HepG2 (cell line): ENCODE measurements around the gene SNX15. TPM values are rescaled to one million over a fixed set of nuclear protein-coding genes. Genes with fewer than 3 reads are reported as not detected.

Experiments
- CCDC6 ChIP-seq: sonication (generic); formaldehyde crosslinking; IDR thresholded peaks from 2 replicates; pipeline ENCODE4 v1.8.1; 2022; ENCODE audit warnings: mild to moderate bottlenecking, missing genetic modification reagents, moderate library complexity
- CREB3 ChIP-seq: sonication (generic); formaldehyde crosslinking; IDR thresholded peaks from 2 replicates; pipeline ENCODE4 v1.5.0; 2020; ENCODE audit warnings: missing genetic modification reagents
- DRAP1 ChIP-seq: IDR thresholded peaks from 2 replicates; pipeline ENCODE4 v1.6.1; 2016; ENCODE audit warnings: missing genetic modification reagents, missing compliant biosample characterization
- EED ChIP-seq: sonication (generic); formaldehyde crosslinking; IDR thresholded peaks from 2 replicates; pipeline ENCODE4 v1.5.0; 2020; ENCODE audit warnings: mild to moderate bottlenecking, missing genetic modification reagents
- KDM2A ChIP-seq: sonication (generic); formaldehyde crosslinking; IDR thresholded peaks from 2 replicates; pipeline ENCODE4 v1.4.0; 2020; ENCODE audit warnings: low read depth, missing genetic modification reagents, borderline replicate concordance
- MED1 ChIP-seq: sonication (generic); formaldehyde crosslinking; IDR thresholded peaks from 2 replicates; pipeline ENCODE4 v1.4.0; 2020; ENCODE audit warnings: missing genetic modification reagents
- NBN ChIP-seq: fragments of 450-650 bp; conservative IDR thresholded peaks from 2 replicates; pipeline ENCODE4 v1.6.1; 2017
- POLR2AphosphoS5 ChIP-seq: IDR thresholded peaks from 2 replicates; pipeline ENCODE4 v1.6.1; 2012; ENCODE audit warnings: low read depth, low read length
- TCF7 ChIP-seq: sonication (generic); IDR thresholded peaks from 2 replicates; pipeline ENCODE4 v1.6.1; 2016; ENCODE audit warnings: antibody characterized with exemption, low read depth
- ZBTB38 ChIP-seq: sonication (generic); formaldehyde crosslinking; IDR thresholded peaks from 2 replicates; pipeline ENCODE4 v1.5.1; 2020; ENCODE audit warnings: mild to moderate bottlenecking, missing genetic modification reagents
- ZNF34 ChIP-seq: sonication (generic); formaldehyde crosslinking; IDR thresholded peaks from 2 replicates; pipeline ENCODE4 v1.4.0; 2020; ENCODE audit warnings: mild to moderate bottlenecking, missing genetic modification reagents, borderline replicate concordance
- ZNF503 ChIP-seq: sonication (generic); formaldehyde crosslinking; IDR thresholded peaks from 2 replicates; pipeline ENCODE4 v1.4.0; 2020; ENCODE audit warnings: missing genetic modification reagents
- polyA plus RNA-seq, 8 experiments: library from polyadenylated mRNA; depleted of rRNA in 3 of 8; stranded (reverse) in 7 of 8; unstranded in 1 of 8; fragments of >200 nt; fragmentation: Illumina TruSeq in 4 of 8; extraction: Trizol in 4 of 8; gene quantifications; 2 replicates each; pipeline versions ENCODE4 v1.2.1 to v1.2.3, GENCODE V29; 2011 to 2016; ENCODE audit warnings: low read depth in 4 of 8, missing spikeins in 1 of 8, mixed read lengths in 1 of 8; ENCODE audit not compliant: insufficient read depth in 1 of 8
- total RNA-seq, 5 experiments: library from RNA; depleted of rRNA; stranded (reverse); fragments of >200 nt; fragmentation: Illumina TruSeq; extraction: Trizol; gene quantifications; 2 replicates each; pipeline ENCODE4 v1.2.3, GENCODE V29; 2016; ENCODE audit warnings: low read depth in 1 of 5
- TF ChIP-seq, protein P1 (sequence below), 2 experiments: fragments of 450-650 bp in 1 of 2; sonication (generic) in 1 of 2; formaldehyde crosslinking in 1 of 2; IDR thresholded peaks; 2 replicates each; pipeline versions ENCODE4 v1.6.1 to v1.8.0; 2016 to 2022; ENCODE audit warnings: antibody characterized with exemption in 1 of 2, mild to moderate bottlenecking in 1 of 2, missing genetic modification reagents in 1 of 2
- TF ChIP-seq, protein P2 (sequence below): sonication (generic); formaldehyde crosslinking; IDR thresholded peaks from 2 replicates; pipeline ENCODE4 v1.5.0; 2020; ENCODE audit warnings: mild to moderate bottlenecking, missing genetic modification reagents, moderate library complexity

SNX15 gene
- total and polyA plus RNA-seq, 2 of the 13 experiments (the other 11 are each of a cell fraction or from before 2014, with no cell fraction given): 19.1 to 22.6 TPM

- peak; percentile 33; the same call in 1 of the 2 replicates for TF ChIP-seq DRAP1
- TF ChIP-seq CREB3 (CRISPR knock-in tag): no peak
- no peak for TF ChIP-seq TCF7
- peak; percentile 95 for TF ChIP-seq KDM2A (CRISPR knock-in tag)
- TF ChIP-seq EED: no peak
- 0 out of 2 replicates have a peak, but pooled peaks have one; percentile 42 for TF ChIP-seq ZNF503
- TF ChIP-seq MED1 (CRISPR knock-in tag): peak; percentile 67
- TF ChIP-seq, protein P1, sequence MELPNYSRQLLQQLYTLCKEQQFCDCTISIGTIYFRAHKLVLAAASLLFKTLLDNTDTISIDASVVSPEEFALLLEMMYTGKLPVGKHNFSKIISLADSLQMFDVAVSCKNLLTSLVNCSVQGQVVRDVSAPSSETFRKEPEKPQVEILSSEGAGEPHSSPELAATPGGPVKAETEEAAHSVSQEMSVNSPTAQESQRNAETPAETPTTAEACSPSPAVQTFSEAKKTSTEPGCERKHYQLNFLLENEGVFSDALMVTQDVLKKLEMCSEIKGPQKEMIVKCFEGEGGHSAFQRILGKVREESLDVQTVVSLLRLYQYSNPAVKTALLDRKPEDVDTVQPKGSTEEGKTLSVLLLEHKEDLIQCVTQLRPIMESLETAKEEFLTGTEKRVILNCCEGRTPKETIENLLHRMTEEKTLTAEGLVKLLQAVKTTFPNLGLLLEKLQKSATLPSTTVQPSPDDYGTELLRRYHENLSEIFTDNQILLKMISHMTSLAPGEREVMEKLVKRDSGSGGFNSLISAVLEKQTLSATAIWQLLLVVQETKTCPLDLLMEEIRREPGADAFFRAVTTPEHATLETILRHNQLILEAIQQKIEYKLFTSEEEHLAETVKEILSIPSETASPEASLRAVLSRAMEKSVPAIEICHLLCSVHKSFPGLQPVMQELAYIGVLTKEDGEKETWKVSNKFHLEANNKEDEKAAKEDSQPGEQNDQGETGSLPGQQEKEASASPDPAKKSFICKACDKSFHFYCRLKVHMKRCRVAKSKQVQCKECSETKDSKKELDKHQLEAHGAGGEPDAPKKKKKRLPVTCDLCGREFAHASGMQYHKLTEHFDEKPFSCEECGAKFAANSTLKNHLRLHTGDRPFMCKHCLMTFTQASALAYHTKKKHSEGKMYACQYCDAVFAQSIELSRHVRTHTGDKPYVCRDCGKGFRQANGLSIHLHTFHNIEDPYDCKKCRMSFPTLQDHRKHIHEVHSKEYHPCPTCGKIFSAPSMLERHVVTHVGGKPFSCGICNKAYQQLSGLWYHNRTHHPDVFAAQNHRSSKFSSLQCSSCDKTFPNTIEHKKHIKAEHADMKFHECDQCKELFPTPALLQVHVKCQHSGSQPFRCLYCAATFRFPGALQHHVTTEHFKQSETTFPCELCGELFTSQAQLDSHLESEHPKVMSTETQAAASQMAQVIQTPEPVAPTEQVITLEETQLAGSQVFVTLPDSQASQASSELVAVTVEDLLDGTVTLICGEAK (IDR thresholded peaks at IDR 0.05): no peak
- TF ChIP-seq, protein P1 (CRISPR knock-in tag; IDR thresholded peaks at IDR 0.05): peak; percentile 91
- peak; percentile 75; the same call in 1 of the 2 replicates for TF ChIP-seq CCDC6 (CRISPR knock-in tag)
- TF ChIP-seq NBN: no peak
- peak; percentile 80 for TF ChIP-seq ZBTB38 (CRISPR knock-in tag)
- TF ChIP-seq POLR2AphosphoS5: peak; percentile 69
- TF ChIP-seq, protein P2, sequence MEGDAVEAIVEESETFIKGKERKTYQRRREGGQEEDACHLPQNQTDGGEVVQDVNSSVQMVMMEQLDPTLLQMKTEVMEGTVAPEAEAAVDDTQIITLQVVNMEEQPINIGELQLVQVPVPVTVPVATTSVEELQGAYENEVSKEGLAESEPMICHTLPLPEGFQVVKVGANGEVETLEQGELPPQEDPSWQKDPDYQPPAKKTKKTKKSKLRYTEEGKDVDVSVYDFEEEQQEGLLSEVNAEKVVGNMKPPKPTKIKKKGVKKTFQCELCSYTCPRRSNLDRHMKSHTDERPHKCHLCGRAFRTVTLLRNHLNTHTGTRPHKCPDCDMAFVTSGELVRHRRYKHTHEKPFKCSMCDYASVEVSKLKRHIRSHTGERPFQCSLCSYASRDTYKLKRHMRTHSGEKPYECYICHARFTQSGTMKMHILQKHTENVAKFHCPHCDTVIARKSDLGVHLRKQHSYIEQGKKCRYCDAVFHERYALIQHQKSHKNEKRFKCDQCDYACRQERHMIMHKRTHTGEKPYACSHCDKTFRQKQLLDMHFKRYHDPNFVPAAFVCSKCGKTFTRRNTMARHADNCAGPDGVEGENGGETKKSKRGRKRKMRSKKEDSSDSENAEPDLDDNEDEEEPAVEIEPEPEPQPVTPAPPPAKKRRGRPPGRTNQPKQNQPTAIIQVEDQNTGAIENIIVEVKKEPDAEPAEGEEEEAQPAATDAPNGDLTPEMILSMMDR (CRISPR knock-in tag): peak; percentile 74
- no peak for TF ChIP-seq ZNF34 (CRISPR knock-in tag)
These were observed at the start of gene SNX15 (continued) for GRCh38 chr11:65027213-65028067.
